ENCODE measurements around the gene GBGT1. TPM values are rescaled to one million over a fixed set of nuclear protein-coding genes. Genes with fewer than 3 reads are reported as not detected.

GBGT1 gene
- total and polyA plus RNA-seq, 2 donors (not counting 3 experiments of a cell fraction or from before 2014, with no cell fraction given): 35.6 to 56.3 TPM

- intact Hi-C loops (cut with micrococcal nuclease): no loop called here
- ChIA-PET POLR2A (no interaction called here), CTCF (interaction anchor here (3.2 kb wide), 1 partner anchor 19 kb away, joined by 36 read pairs; no protein-coding TSS in a partner anchor)
- Histone ChIP-seq H3K4me1 (ENCODE audit: control insufficient read depth, extremely low read depth, insufficient read depth, low read length) (peaks cover 24% of the 10 kb centered on the region), H3K27ac (ENCODE audit: insufficient read depth, low read depth, low read length) (no peak overlapping the region), H3K79me2 (ENCODE audit: control insufficient read depth, insufficient read depth, low read length) (no peaks in the 10 kb centered on the region), H3K9ac (replicated peaks; ENCODE audit: extremely low read depth, insufficient read depth, low read length) (no peak overlapping the region), H3K27me3 (ENCODE audit: control insufficient read depth in 2 of 2, insufficient read depth in 2 of 2, low read length in 2 of 2) (no peaks in the 10 kb centered on the region), H4K20me1 (replicated peaks; ENCODE audit: control insufficient read depth, extremely low read depth, insufficient read depth, low read length) (no peaks in the 10 kb centered on the region), H3K9me3 (replicated peaks; ENCODE audit: control insufficient read depth, insufficient read depth, low read length) (no peaks in the 10 kb centered on the region), H3K4me2 (ENCODE audit: insufficient read depth, low read length) (no peak overlapping the region), H2AFZ (ENCODE audit: low read depth, low read length) (no peak overlapping the region), H3K9me1 (replicated peaks; ENCODE audit: control insufficient read depth, extremely low read depth, insufficient read depth, low read length) (no peaks in the 10 kb centered on the region), H3K4me3 (replicated peaks in 1 of 3; ENCODE audit: insufficient read depth in 1 of 3, low read depth in 1 of 3, low read length in 3 of 3) (no peak overlapping the region), H3K36me3 (ENCODE audit: control insufficient read depth in 2 of 2, extremely low read depth in 1 of 2, insufficient read depth in 2 of 2, low read length in 2 of 2) (no peaks in the 10 kb centered on the region)
- dilution Hi-C loops (cut with MboI; ENCODE audit: extremely low pct_ligation_motif_present, low sequenced_read_pairs): no loop called here
- no TSS peak for BruUV-seq (replicated peaks)
- FAIRE-seq: no peak
- no peak for DNase-seq (ENCODE audit: low read depth, low spot score)
- TF ChIP-seq POLR2A (IDR thresholded peaks at IDR 0.05; ENCODE audit: low read depth, low read length): no peak
Observed at GRCh38 chr9:133124907-133125275, 38.8 kb downstream of the GBGT1 start.

- no peak for TF ChIP-seq POLR2A (IDR thresholded peaks at IDR 0.05; ENCODE audit: low read depth, low read length)
- no peak for TF ChIP-seq JUN (IDR thresholded peaks at IDR 0.05; ENCODE audit: borderline replicate concordance, insufficient read depth, insufficient read length, low read depth)
- TF ChIP-seq MAX (IDR thresholded peaks at IDR 0.05; ENCODE audit: insufficient read depth, insufficient read length): no peak
- no peak for TF ChIP-seq FOS (IDR thresholded peaks at IDR 0.05; ENCODE audit: borderline replicate concordance, insufficient read depth, low read length)
- TF ChIP-seq CTCF (IDR thresholded peaks at IDR 0.05; ENCODE audit: extremely low read depth in 1 of 2, insufficient read depth in 1 of 2, low read depth in 1 of 2, low read length in 2 of 2): no peak
- no peak for TF ChIP-seq MYC (IDR thresholded peaks at IDR 0.05; ENCODE audit: low read depth, low read length)
- TF ChIP-seq EZH2 (IDR thresholded peaks at IDR 0.05; ENCODE audit: borderline replicate concordance, low read depth, low read length, severe bottlenecking): no peak
- TF ChIP-seq POLR2AphosphoS5 (IDR thresholded peaks at IDR 0.05; ENCODE audit: insufficient read depth, low read depth, low read length): no peak
- no peak for TF ChIP-seq GATA2 (IDR thresholded peaks at IDR 0.05; ENCODE audit: insufficient read depth, insufficient read length, low read depth, low read length)
- peak; percentile 38 for FAIRE-seq
- H3K9me3 ChIP-seq (replicated peaks; ENCODE audit: control insufficient read depth, insufficient read depth, low read length): no peaks in the 10 kb centered on the region
- no peaks in the 10 kb centered on the region for H3K27me3 ChIP-seq (ENCODE audit: control insufficient read depth in 2 of 2, insufficient read depth in 2 of 2, low read length in 2 of 2)
- H3K4me3 ChIP-seq (replicated peaks in 1 of 3; ENCODE audit: insufficient read depth in 1 of 3, low read depth in 1 of 3, low read length in 3 of 3): no peak overlapping the region
- H3K4me1 ChIP-seq (ENCODE audit: control insufficient read depth, extremely low read depth, insufficient read depth, low read length): peaks cover 29% of the 10 kb centered on the region
- H3K4me2 ChIP-seq (ENCODE audit: insufficient read depth, low read length): no peak overlapping the region
- H3K27ac ChIP-seq (ENCODE audit: insufficient read depth, low read depth, low read length): no peak overlapping the region
- dilution Hi-C loops (cut with MboI; ENCODE audit: extremely low pct_ligation_motif_present, low sequenced_read_pairs) (no loop called here), intact Hi-C loops (cut with micrococcal nuclease) (no loop called here)
- H3K9me1 ChIP-seq (replicated peaks; ENCODE audit: control insufficient read depth, extremely low read depth, insufficient read depth, low read length): no peaks in the 10 kb centered on the region
- POLR2A ChIA-PET: no interaction called here
- no TSS peak for BruUV-seq (replicated peaks)
- H3K79me2 ChIP-seq (ENCODE audit: control insufficient read depth, insufficient read depth, low read length): no peaks in the 10 kb centered on the region
- H2AFZ ChIP-seq (ENCODE audit: low read depth, low read length): no peak overlapping the region
- CTCF ChIA-PET: interaction anchor here (3.2 kb wide), 1 partner anchor 20 kb away, joined by 36 read pairs; no protein-coding TSS in a partner anchor
- H4K20me1 ChIP-seq (replicated peaks; ENCODE audit: control insufficient read depth, extremely low read depth, insufficient read depth, low read length): no peaks in the 10 kb centered on the region
- no peak overlapping the region for H3K9ac ChIP-seq (replicated peaks; ENCODE audit: extremely low read depth, insufficient read depth, low read length)
- H3K36me3 ChIP-seq (ENCODE audit: control insufficient read depth in 2 of 2, extremely low read depth in 1 of 2, insufficient read depth in 2 of 2, low read length in 2 of 2): no peaks in the 10 kb centered on the region
- DNase-seq (ENCODE audit: low read depth, low spot score): no peak
Observed at GRCh38 chr9:133124123-133124906, 39.4 kb downstream of the GBGT1 start.

Measured in endothelial cell of umbilical vein (primary cell).